Mesothelial cell of epicardium (in vitro differentiated cells): ENCODE measurements around the gene MS4A7. TPM values are rescaled to one million over a fixed set of nuclear protein-coding genes. Genes with fewer than 3 reads are reported as not detected.

Source experiments
- DNase-seq, 2 experiments: peaks; one replicate each; pipeline ENCODE4 v3.0.0; 2021; ENCODE audit warnings: low spot score in 2 of 2; ENCODE audit not compliant: unreplicated experiment in 2 of 2
- H3K27ac Mint-ChIP-seq: 2 replicates; pipeline ENCODE4 v1.8.0; 2021; ENCODE audit warnings: mixed read lengths
- H3K27me3 Mint-ChIP-seq: 2 replicates; pipeline ENCODE4 v1.8.0; 2021; ENCODE audit warnings: low read depth, mixed read lengths
- H3K36me3 Mint-ChIP-seq: 2 replicates; pipeline ENCODE4 v1.8.0; 2021; ENCODE audit warnings: mixed read lengths
- H3K4me1 Mint-ChIP-seq: 2 replicates; pipeline ENCODE4 v1.8.0; 2021; ENCODE audit warnings: mixed read lengths
- H3K4me3 Mint-ChIP-seq: 2 replicates; pipeline ENCODE4 v1.8.0; 2021; ENCODE audit warnings: mild to moderate bottlenecking, moderate library complexity, mixed read lengths
- H3K9me3 Mint-ChIP-seq: 2 replicates; pipeline ENCODE4 v1.8.0; 2021; ENCODE audit warnings: mixed read lengths
- CTCF ChIP-seq: fragments of 200-600 bp; sonication (generic); IDR thresholded peaks from one replicate; pipeline ENCODE4 v1.5.0; 2021; ENCODE audit warnings: antibody characterized with exemption; ENCODE audit not compliant: unreplicated experiment
- total RNA-seq: library from RNA; stranded (reverse); gene quantifications from 3 replicates; pipeline ENCODE4 v1.2.1, GENCODE V29; 2021

The MS4A7 gene
- total RNA-seq, 1 donor from 2014 or later: not detected

GRCh38 chr11:60428517-60428916, 50.2 kb downstream of the MS4A7 start:
- H3K4me1 Mint-ChIP-seq: no peaks in the 10 kb centered on the region
- no peaks in the 10 kb centered on the region for H3K36me3 Mint-ChIP-seq
- H3K4me3 Mint-ChIP-seq: no peak overlapping the region
- H3K9me3 Mint-ChIP-seq: no peaks in the 10 kb centered on the region
- no peak overlapping the region for H3K27ac Mint-ChIP-seq
- no peak for TF ChIP-seq CTCF
- H3K27me3 Mint-ChIP-seq: no peaks in the 10 kb centered on the region
- no peak for DNase-seq

GRCh38 chr11:60429272-60429671, 50.9 kb downstream of the MS4A7 start, which contains the start of gene MS4A5:
TSS of gene MS4A5 (plus strand) at chr11:60429572. CDS start at chr11:60429675, 103 bp downstream.
- no peak within 1 kb of the TSS for H3K4me3 Mint-ChIP-seq
- no peak for TF ChIP-seq CTCF
- H3K27ac Mint-ChIP-seq: no peak within 1 kb of the TSS
- DNase-seq: no peak
- H3K27me3 Mint-ChIP-seq: no peaks in the 10 kb centered on the region
- H3K4me1 Mint-ChIP-seq: no peaks in the 10 kb centered on the region
- H3K36me3 Mint-ChIP-seq: no peaks in the 10 kb centered on the region
- H3K9me3 Mint-ChIP-seq: no peaks in the 10 kb centered on the region

DNA sequence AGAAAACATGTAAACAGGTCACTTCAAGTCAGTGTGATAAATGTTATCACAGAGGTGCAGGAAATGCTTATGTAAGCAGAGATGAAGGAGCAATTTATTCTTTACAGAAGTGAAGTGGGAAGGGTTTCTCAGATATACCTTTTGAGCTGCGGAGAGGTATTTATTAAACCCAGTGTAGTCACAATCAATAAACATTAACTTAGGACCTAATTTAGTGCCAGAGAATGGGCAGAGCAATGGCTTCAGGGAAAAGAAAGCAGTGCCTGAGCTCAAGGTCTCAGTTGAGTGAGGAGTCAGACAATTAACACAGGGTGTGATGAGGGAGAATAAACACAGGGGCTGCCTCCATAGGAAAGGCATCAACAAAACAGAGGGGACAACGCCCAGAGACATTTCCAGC, 52.9 kb downstream of the MS4A7 start:
- DNase-seq: no peak
- no peaks in the 10 kb centered on the region for H3K27me3 Mint-ChIP-seq
- no peaks in the 10 kb centered on the region for H3K9me3 Mint-ChIP-seq
- no peak overlapping the region for H3K4me3 Mint-ChIP-seq
- TF ChIP-seq CTCF: no peak
- no peaks in the 10 kb centered on the region for H3K4me1 Mint-ChIP-seq
- H3K27ac Mint-ChIP-seq: no peak overlapping the region
- no peaks in the 10 kb centered on the region for H3K36me3 Mint-ChIP-seq

DNA sequence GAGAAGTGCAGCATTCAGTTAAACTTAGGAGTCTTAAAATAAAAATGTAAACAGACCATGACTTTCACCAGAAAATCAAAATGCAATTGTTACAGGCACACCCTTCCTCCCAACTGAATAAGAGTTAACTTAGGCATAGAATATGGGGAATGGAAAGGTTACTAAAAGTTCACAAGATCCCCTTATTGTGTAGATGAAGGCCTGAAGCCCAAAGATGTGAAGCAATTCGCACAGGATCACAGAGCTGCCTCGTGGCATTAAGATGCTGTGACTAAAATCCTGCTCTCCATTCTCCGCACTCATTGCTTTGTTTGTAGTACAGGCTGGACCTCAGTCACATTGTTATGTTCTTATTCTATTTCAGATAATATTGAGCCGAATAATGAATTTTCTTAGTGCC, 55.1 kb downstream of the MS4A7 start:
- Mint-ChIP-seq H3K4me3 (no peak overlapping the region), H3K9me3 (no peaks in the 10 kb centered on the region), H3K27me3 (no peaks in the 10 kb centered on the region), H3K4me1 (no peaks in the 10 kb centered on the region), H3K36me3 (no peaks in the 10 kb centered on the region), H3K27ac (no peak overlapping the region)
- no peak for DNase-seq
- no peak for TF ChIP-seq CTCF

Other genes starting within 250 kb of the MS4A7 start
- not detected in 3 replicates for gene MS4A6A, start 195.4 kb upstream of the MS4A7 start, total RNA-seq
- gene MS4A4E, start 135.4 kb upstream of the MS4A7 start, total RNA-seq: 0.31 to 0.61 TPM in 2 of 3 replicates, not detected in the other
- gene MS4A4A, start 97.9 kb upstream of the MS4A7 start, total RNA-seq: not detected in 3 replicates
- gene MS4A6E, start 51.3 kb upstream of the MS4A7 start, total RNA-seq: not detected in 3 replicates
- not detected in 3 replicates for gene MS4A14, start 17.9 kb downstream of the MS4A7 start, total RNA-seq
- not detected in 3 replicates for gene MS4A5, start 51.0 kb downstream of the MS4A7 start, total RNA-seq
- not detected in 3 replicates for gene MS4A1, start 77.3 kb downstream of the MS4A7 start, total RNA-seq
- gene MS4A12, start 114.2 kb downstream of the MS4A7 start, total RNA-seq: not detected in 3 replicates
- gene MS4A13, start 136.9 kb downstream of the MS4A7 start, total RNA-seq: not detected in 3 replicates